H9 (cell line): ENCODE measurements around the gene KDM2B. TPM values are rescaled to one million over a fixed set of nuclear protein-coding genes. Genes with fewer than 3 reads are reported as not detected.

Experiments
- DNase-seq: peaks from one replicate; pipeline ENCODE4 v3.0.0-alpha.2; 2017
- H2AFZ ChIP-seq: one replicate; pipeline ENCODE4 v1.6.1; 2013; ENCODE audit warnings: mild to moderate bottlenecking, low read length, control low read depth, moderate library complexity
- H2AK5ac ChIP-seq: 2 replicates; pipeline ENCODE4 v1.6.1; 2013; ENCODE audit warnings: low read length, control low read depth, mixed read lengths; ENCODE audit not compliant: insufficient read length
- H2BK120ac ChIP-seq: one replicate; pipeline ENCODE4 v1.6.1; 2013; ENCODE audit warnings: low read depth, mild to moderate bottlenecking, low read length, control low read depth, inconsistent platforms; ENCODE audit not compliant: poor library complexity, severe bottlenecking
- H2BK12ac ChIP-seq: 2 replicates; pipeline ENCODE4 v1.6.1; 2013; ENCODE audit warnings: low read length, control low read depth, mixed read lengths, low read depth; ENCODE audit not compliant: insufficient read length
- H2BK15ac ChIP-seq: 2 replicates; pipeline ENCODE4 v1.6.1; 2013; ENCODE audit warnings: low read depth, low read length, control low read depth
- H2BK20ac ChIP-seq: one replicate; pipeline ENCODE4 v1.6.1; 2013; ENCODE audit warnings: low read depth, mild to moderate bottlenecking, low read length, control low read depth, inconsistent platforms; ENCODE audit not compliant: poor library complexity, severe bottlenecking
- H2BK5ac ChIP-seq: 2 replicates; pipeline ENCODE4 v1.6.1; 2013; ENCODE audit warnings: low read length, control low read depth, mixed read lengths; ENCODE audit not compliant: insufficient read length
- H3K14ac ChIP-seq: 2 replicates; pipeline ENCODE4 v1.6.1; 2013; ENCODE audit warnings: low read length, control low read depth; ENCODE audit not compliant: insufficient read depth
- H3K18ac ChIP-seq: 2 replicates; pipeline ENCODE4 v1.6.1; 2013; ENCODE audit warnings: low read depth, mild to moderate bottlenecking, mixed read lengths, low read length, control low read depth; ENCODE audit not compliant: insufficient read length
- H3K23ac ChIP-seq: 2 replicates; pipeline ENCODE4 v1.6.1; 2013; ENCODE audit warnings: low read length, control low read depth, mixed read lengths, low read depth; ENCODE audit not compliant: insufficient read length
- H3K23me2 ChIP-seq: 2 replicates; pipeline ENCODE4 v1.6.1; 2013; ENCODE audit warnings: low read depth, mild to moderate bottlenecking, mixed read lengths, low read length, control low read depth; ENCODE audit not compliant: insufficient read length, poor library complexity, severe bottlenecking
- H3K27ac ChIP-seq: 2 replicates; pipeline ENCODE4 v1.5.1; 2013; ENCODE audit warnings: low read length, control low read depth, mixed read lengths, low read depth; ENCODE audit not compliant: insufficient read length
- H3K27me3 ChIP-seq: 2 replicates; pipeline ENCODE4 v1.6.1; 2013; ENCODE audit warnings: low read length, control low read depth, inconsistent platforms; ENCODE audit not compliant: insufficient read depth
- H3K4ac ChIP-seq: 2 replicates; pipeline ENCODE4 v1.6.1; 2013; ENCODE audit warnings: low read depth, mild to moderate bottlenecking, control low read depth, inconsistent platforms, low read length, moderate library complexity
- H3K4me1 ChIP-seq: 2 replicates; pipeline ENCODE4 v1.6.1; 2013; ENCODE audit warnings: low read length, control low read depth, inconsistent platforms; ENCODE audit not compliant: insufficient read depth
- H3K4me2 ChIP-seq: 2 replicates; pipeline ENCODE4 v1.6.1; 2013; ENCODE audit warnings: low read length, control low read depth, mixed read lengths; ENCODE audit not compliant: insufficient read length, insufficient read depth
- H3K56ac ChIP-seq: 2 replicates; pipeline ENCODE4 v1.6.1; 2013; ENCODE audit warnings: low read depth, mild to moderate bottlenecking, mixed read lengths, low read length, control low read depth; ENCODE audit not compliant: insufficient read length
- H3K79me1 ChIP-seq: 2 replicates; pipeline ENCODE4 v1.6.1; 2013; ENCODE audit warnings: low read depth, mild to moderate bottlenecking, moderate library complexity, low read length, control low read depth, inconsistent platforms; ENCODE audit not compliant: insufficient read depth, poor library complexity, severe bottlenecking
- H3K79me2 ChIP-seq: 2 replicates; pipeline ENCODE4 v1.6.1; 2013; ENCODE audit warnings: low read length, control low read depth, inconsistent platforms; ENCODE audit not compliant: insufficient read depth
- H3K9ac ChIP-seq: 2 replicates; pipeline ENCODE4 v1.6.1; 2013; ENCODE audit warnings: low read length, control low read depth, mixed read lengths; ENCODE audit not compliant: insufficient read length; ENCODE audit errors: extremely low read depth
- H3K9me3 ChIP-seq: one replicate; pipeline ENCODE4 v1.6.1; 2013; ENCODE audit warnings: low read depth, low read length, inconsistent platforms; ENCODE audit not compliant: control insufficient read depth
- H3T11ph ChIP-seq: one replicate; pipeline ENCODE4 v1.6.1; 2013; ENCODE audit warnings: mild to moderate bottlenecking, low read length, control low read depth, inconsistent platforms
- H4K20me1 ChIP-seq: one replicate; pipeline ENCODE4 v1.6.1; 2013; ENCODE audit not compliant: control insufficient read depth, insufficient read length, insufficient read depth
- H4K5ac ChIP-seq: 2 replicates; pipeline ENCODE4 v1.6.1; 2013; ENCODE audit warnings: low read depth, mild to moderate bottlenecking, mixed read lengths, low read length, control low read depth; ENCODE audit not compliant: insufficient read length
- H4K8ac ChIP-seq: replicated peaks from 2 replicates; pipeline ENCODE4 v1.6.1; 2013; ENCODE audit warnings: low read length, control low read depth, mixed read lengths, low read depth; ENCODE audit not compliant: insufficient read length
- H4K91ac ChIP-seq: 2 replicates; pipeline ENCODE4 v1.6.1; 2013; ENCODE audit warnings: low read depth, mild to moderate bottlenecking, moderate library complexity, mixed read lengths, low read length, control low read depth; ENCODE audit not compliant: insufficient read length
- H3K27ac Mint-ChIP-seq, 3 experiments: 2 replicates in 2 of 3; 3 replicates in 1 of 3; pipeline ENCODE4 v1.8.0; 2020 to 2021; ENCODE audit warnings: mixed read lengths in 3 of 3, mild to moderate bottlenecking in 1 of 3, moderate library complexity in 1 of 3
- H3K27me3 Mint-ChIP-seq: 2 replicates; pipeline ENCODE4 v1.8.0; 2021; ENCODE audit warnings: low read depth, mild to moderate bottlenecking, moderate library complexity, mixed read lengths
- H3K36me3 Mint-ChIP-seq, 3 experiments: 2 replicates in 2 of 3; 3 replicates in 1 of 3; pipeline ENCODE4 v1.8.0; 2020 to 2021; ENCODE audit warnings: low read depth in 3 of 3, mixed read lengths in 3 of 3; ENCODE audit not compliant: insufficient read depth in 1 of 3
- H3K4me1 Mint-ChIP-seq, 2 experiments: 2 replicates each; pipeline ENCODE4 v1.8.0; 2020; ENCODE audit warnings: mixed read lengths in 2 of 2
- H3K4me3 Mint-ChIP-seq, 2 experiments: 2 replicates in 1 of 2; 3 replicates in 1 of 2; pipeline ENCODE4 v1.8.0; 2020 to 2021; ENCODE audit warnings: mild to moderate bottlenecking in 2 of 2, mixed read lengths in 2 of 2, moderate library complexity in 1 of 2
- H3K9me3 Mint-ChIP-seq, 2 experiments: 2 replicates in 1 of 2; 3 replicates in 1 of 2; pipeline ENCODE4 v1.8.0; 2020; ENCODE audit warnings: mild to moderate bottlenecking in 2 of 2, mixed read lengths in 2 of 2, moderate library complexity in 1 of 2
- WGBS: extraction: QIAGEN DNeasy Blood & Tissue Kit; methylation state at CpG from one replicate; pipeline ENCODE4 v1.1.7; 2013; ENCODE audit warnings: missing lambda C conversion rate, low lambda C conversion rate, mixed read lengths; ENCODE audit not compliant: insufficient read length; ENCODE audit errors: extremely low coverage; 5-methylcytosine and 5-hydroxymethylcytosine counted together
- total RNA-seq: library from RNA; stranded (reverse); gene quantifications from 2 replicates; pipeline ENCODE4 v1.2.1, GENCODE V29; 2021
- TF ChIP-seq, protein P1 (sequence below): fragments of 200-600 bp; sonication (generic); conservative IDR thresholded peaks from 3 replicates; pipeline ENCODE4 v1.8.0; 2021; ENCODE audit warnings: antibody characterized with exemption, mild to moderate bottlenecking

The KDM2B gene
- total RNA-seq, 1 experiment from 2014 or later = 143 TPM

- peaks cover 3% of the 10 kb centered on the region for H3K4me1 ChIP-seq
- H2BK15ac ChIP-seq = no peak overlapping the region
- H2BK120ac ChIP-seq = no peak overlapping the region
- H3K27me3 Mint-ChIP-seq = no peaks in the 10 kb centered on the region
- no peak overlapping the region for H2BK12ac ChIP-seq
- H3K23ac ChIP-seq = no peak overlapping the region
- H4K91ac ChIP-seq = no peak overlapping the region
- no CpG with 5 or more reads among the region's 17 CpGs for WGBS
- H3K4ac ChIP-seq = no peak overlapping the region
- peaks cover 38 to 40% of the 10 kb centered on the region in 2 experiments for H3K4me1 Mint-ChIP-seq
- no peak overlapping the region for H2BK20ac ChIP-seq
- peaks cover 41% of the 10 kb centered on the region for H3K23me2 ChIP-seq
- no peak overlapping the region for H3K14ac ChIP-seq
- TF ChIP-seq, protein P1, sequence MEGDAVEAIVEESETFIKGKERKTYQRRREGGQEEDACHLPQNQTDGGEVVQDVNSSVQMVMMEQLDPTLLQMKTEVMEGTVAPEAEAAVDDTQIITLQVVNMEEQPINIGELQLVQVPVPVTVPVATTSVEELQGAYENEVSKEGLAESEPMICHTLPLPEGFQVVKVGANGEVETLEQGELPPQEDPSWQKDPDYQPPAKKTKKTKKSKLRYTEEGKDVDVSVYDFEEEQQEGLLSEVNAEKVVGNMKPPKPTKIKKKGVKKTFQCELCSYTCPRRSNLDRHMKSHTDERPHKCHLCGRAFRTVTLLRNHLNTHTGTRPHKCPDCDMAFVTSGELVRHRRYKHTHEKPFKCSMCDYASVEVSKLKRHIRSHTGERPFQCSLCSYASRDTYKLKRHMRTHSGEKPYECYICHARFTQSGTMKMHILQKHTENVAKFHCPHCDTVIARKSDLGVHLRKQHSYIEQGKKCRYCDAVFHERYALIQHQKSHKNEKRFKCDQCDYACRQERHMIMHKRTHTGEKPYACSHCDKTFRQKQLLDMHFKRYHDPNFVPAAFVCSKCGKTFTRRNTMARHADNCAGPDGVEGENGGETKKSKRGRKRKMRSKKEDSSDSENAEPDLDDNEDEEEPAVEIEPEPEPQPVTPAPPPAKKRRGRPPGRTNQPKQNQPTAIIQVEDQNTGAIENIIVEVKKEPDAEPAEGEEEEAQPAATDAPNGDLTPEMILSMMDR = no peak
- H3K56ac ChIP-seq = no peak overlapping the region
- no peaks in the 10 kb centered on the region for H4K20me1 ChIP-seq
- H3K36me3 Mint-ChIP-seq = peaks cover 0 to 2% (median 0%) of the 10 kb centered on the region in 3 experiments; a peak in 1 of 7 replicates
- no peak overlapping the region for H3T11ph ChIP-seq
- H3K79me2 ChIP-seq = no peaks in the 10 kb centered on the region; the same call in 1 of the 2 replicates
- H3K4me3 Mint-ChIP-seq = peak overlapping the region; percentile 79 to 98
- no peak overlapping the region for H4K8ac ChIP-seq
- no peaks in the 10 kb centered on the region for H3K27me3 ChIP-seq
- peak overlapping the region; percentile 81 for H3K9ac ChIP-seq
- no peak overlapping the region for H2AK5ac ChIP-seq
- H2AFZ ChIP-seq = no peak overlapping the region
- peak overlapping the region; percentile 98 for H3K4me2 ChIP-seq
- peak overlapping the region; percentile 70 for H3K27ac ChIP-seq
- peak overlapping the region; percentile 12 for H3K18ac ChIP-seq
- H3K27ac Mint-ChIP-seq = peak overlapping the region; percentile 96 to 99 (median 97)
- DNase-seq = no peak
- H3K79me1 ChIP-seq = no peaks in the 10 kb centered on the region
- H2BK5ac ChIP-seq = peak overlapping the region; percentile 0
- H4K5ac ChIP-seq = peak overlapping the region; percentile 6
- H3K9me3 ChIP-seq = no peaks in the 10 kb centered on the region
- no peaks in the 10 kb centered on the region for H3K9me3 Mint-ChIP-seq
Measured at GRCh38 chr12:121581686-121582429, 1.0 kb upstream of the KDM2B start.
